ENCODE measurements around the gene AMOTL1. TPM values are rescaled to one million over a fixed set of nuclear protein-coding genes. Genes with fewer than 3 reads are reported as not detected.

AMOTL1 gene
- total and polyA plus RNA-seq, 12 donors = 3.0 to 26.7 (median 19.5) TPM

DNA sequence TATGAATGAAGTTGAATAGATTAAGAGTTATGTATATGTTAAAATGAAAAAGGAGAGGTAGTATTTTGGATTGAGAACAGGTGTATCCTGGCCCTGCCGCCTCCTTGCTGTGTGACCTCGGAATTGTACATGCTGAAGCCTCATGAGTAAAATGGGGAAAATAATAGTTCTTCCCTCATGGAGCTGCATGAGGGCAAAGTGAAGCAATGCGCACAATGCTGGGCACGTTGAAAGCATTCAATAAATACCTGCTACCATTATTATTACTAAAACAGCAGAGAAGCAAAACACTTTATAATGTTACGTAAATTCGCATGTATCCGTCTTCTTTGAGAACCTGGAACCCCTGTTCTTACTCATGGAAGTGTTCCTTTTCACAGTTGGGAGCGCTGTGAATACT lies 5.7 kb downstream of the AMOTL1 start:
- no peaks in the 10 kb centered on the region for H3K27me3 ChIP-seq
- no peaks in the 10 kb centered on the region for H3K9me3 ChIP-seq (replicated peaks in 1 of 3)
- DNase-seq = no peak
- TF ChIP-seq POLR2A (IDR thresholded peaks at IDR 0.05) = no peak
- TF ChIP-seq, protein P1, sequence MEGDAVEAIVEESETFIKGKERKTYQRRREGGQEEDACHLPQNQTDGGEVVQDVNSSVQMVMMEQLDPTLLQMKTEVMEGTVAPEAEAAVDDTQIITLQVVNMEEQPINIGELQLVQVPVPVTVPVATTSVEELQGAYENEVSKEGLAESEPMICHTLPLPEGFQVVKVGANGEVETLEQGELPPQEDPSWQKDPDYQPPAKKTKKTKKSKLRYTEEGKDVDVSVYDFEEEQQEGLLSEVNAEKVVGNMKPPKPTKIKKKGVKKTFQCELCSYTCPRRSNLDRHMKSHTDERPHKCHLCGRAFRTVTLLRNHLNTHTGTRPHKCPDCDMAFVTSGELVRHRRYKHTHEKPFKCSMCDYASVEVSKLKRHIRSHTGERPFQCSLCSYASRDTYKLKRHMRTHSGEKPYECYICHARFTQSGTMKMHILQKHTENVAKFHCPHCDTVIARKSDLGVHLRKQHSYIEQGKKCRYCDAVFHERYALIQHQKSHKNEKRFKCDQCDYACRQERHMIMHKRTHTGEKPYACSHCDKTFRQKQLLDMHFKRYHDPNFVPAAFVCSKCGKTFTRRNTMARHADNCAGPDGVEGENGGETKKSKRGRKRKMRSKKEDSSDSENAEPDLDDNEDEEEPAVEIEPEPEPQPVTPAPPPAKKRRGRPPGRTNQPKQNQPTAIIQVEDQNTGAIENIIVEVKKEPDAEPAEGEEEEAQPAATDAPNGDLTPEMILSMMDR (IDR thresholded peaks at IDR 0.05) = no peak
- H3K36me3 ChIP-seq (replicated peaks in 1 of 2) = no peaks in the 10 kb centered on the region
- no peak overlapping the region for H3K4me3 ChIP-seq
- WGBS, 4 donors = 89 to 96% (median 94%) methylated on average over 8 of the region's 8 CpGs
- intact Hi-C loops (cut with DNase I) = no loop called here
- no peak overlapping the region for H3K27ac ChIP-seq
- H3K4me1 ChIP-seq (replicated peaks in 1 of 2) = peaks cover 0 to 27% of the 10 kb centered on the region in 2 donors

DNA sequence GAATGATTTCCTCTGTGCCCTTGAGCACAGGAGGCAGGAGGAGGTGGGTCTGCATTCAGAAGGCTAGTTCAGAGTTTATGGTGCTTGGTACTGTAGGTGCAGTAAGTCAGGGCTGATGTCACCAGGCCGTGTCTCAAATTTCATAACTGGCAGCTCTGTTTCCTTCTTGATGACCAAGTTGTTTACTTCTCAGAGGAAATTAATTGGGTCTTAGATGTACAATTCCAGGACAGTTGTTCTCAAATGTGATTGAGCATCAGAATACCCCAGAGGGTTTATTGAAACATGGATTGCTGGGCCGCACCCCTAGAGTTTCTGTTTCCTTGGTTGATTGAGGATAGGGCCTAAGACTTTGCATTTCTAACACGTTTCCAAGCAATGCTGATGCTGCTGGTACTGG lies 6.2 kb downstream of the AMOTL1 start:
- WGBS, 4 donors = 71 to 87% (median 81%) methylated on average over 3 of the region's 3 CpGs
- DNase-seq = no peak
- peaks cover 0 to 23% of the 10 kb centered on the region in 2 donors for H3K4me1 ChIP-seq (replicated peaks in 1 of 2)
- no peak overlapping the region for H3K4me3 ChIP-seq
- H3K27ac ChIP-seq = no peak overlapping the region
- intact Hi-C loops (cut with DNase I) = no loop called here
- TF ChIP-seq, protein P1 (IDR thresholded peaks at IDR 0.05) = no peak
- no peak for TF ChIP-seq POLR2A (IDR thresholded peaks at IDR 0.05)
- H3K27me3 ChIP-seq = no peaks in the 10 kb centered on the region
- no peaks in the 10 kb centered on the region for H3K36me3 ChIP-seq (replicated peaks in 1 of 2)
- H3K9me3 ChIP-seq (replicated peaks in 1 of 3) = no peaks in the 10 kb centered on the region

DNA sequence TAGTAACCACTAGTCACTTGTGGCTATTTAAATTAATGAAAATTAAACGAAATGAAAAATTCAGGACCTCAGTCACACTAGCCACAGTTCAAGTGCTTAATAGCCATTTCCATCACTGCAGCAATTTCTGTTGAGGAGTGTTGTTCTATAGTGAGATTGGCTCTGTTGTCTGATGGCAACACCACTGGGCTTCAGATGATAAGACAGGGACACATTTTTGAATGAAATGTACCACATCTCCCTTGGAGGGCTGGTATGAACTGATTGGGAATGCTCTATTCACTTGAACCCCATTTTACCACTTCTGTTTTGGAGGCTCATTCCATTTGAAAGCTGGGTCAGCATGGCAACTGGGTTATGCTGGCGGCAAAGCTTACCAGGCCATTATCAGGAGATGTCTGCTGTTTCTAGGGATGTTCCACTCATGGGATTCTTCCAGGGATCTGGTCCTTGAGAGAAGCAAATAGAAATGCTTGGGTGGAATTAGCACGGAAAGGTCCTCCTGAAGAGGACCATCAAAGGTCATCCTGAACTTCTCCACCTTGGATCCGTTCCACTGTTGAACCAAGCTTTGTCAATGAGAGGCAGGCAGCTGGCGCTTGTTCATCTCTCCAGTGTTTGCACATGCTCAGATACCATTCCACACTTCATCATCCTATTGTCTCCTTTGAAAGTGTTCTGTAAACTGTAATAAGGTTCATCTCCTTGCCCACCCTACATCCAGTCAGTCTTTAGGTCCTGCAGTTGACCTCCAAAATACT lies 7.6 kb downstream of the AMOTL1 start:
- no peak for DNase-seq
- Histone ChIP-seq H3K4me3 (no peak overlapping the region), H3K9me3 (replicated peaks in 1 of 3) (no peaks in the 10 kb centered on the region), H3K4me1 (replicated peaks in 1 of 2) (peaks cover 0 to 25% of the 10 kb centered on the region in 2 donors), H3K27me3 (no peaks in the 10 kb centered on the region), H3K27ac (peak overlapping the region in 1 of 5 donors; percentile 37), H3K36me3 (replicated peaks in 1 of 2) (no peaks in the 10 kb centered on the region)
- TF ChIP-seq POLR2A (IDR thresholded peaks at IDR 0.05) = no peak
- TF ChIP-seq, protein P1 (IDR thresholded peaks at IDR 0.05) = no peak
- WGBS, 4 donors = 85 to 87% (median 86%) methylated on average over 5 of the region's 5 CpGs
- intact Hi-C loops (cut with DNase I) = no loop called here

DNA sequence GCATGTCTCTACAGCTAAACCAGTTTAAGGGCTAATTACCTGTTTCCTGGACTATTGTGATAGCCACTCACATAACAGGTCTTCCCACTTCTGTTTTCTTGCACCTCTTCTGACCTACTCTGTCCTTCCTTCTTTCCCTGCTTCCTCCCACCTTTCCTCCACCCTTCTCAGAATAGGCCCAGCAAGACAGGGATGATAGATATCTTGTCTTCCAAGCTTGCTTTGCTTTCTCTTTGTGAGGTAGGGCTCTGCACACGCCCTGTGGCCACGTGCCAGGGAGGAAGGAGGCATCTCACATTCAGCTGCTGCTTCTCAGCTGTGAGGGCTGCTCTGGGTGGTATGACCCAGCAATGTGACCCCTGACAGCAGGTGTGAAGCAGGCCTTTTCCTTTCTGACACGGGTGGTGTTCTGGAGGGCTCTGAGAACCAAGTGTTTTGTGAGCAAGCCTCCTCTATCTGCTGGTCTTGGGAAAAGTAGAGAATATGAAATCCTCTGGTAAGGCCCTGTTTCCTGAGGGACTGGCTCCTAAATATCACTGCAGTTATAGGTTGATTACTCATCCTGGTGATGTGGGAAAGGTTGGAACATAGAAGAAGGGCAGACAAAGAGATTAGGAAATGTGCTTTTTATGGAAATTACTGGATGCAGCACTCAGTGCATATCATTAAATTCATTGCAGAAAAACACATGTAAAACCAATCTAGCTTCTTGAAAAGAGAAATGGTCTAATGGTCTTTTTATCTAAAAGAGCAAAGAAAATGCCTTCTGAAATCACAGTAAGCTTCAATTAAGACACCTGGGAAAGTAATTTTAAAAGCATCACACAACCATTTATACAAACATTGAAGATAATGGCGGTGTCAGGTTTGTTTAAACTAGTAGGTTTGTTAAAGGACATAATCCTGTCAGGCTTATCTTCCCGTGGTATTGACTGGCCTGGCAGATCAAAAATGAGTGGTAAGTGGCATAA lies 8.5 kb downstream of the AMOTL1 start:
- no peak overlapping the region for H3K4me3 ChIP-seq
- peak overlapping the region in 2 of 5 donors; percentile 22 to 37 for H3K27ac ChIP-seq
- TF ChIP-seq, protein P1 (IDR thresholded peaks at IDR 0.05) = no peak
- TF ChIP-seq POLR2A (IDR thresholded peaks at IDR 0.05) = no peak
- no peaks in the 10 kb centered on the region for H3K36me3 ChIP-seq (replicated peaks in 1 of 2)
- WGBS, 4 donors = 42 to 51% (median 45%) methylated on average over 5 of the region's 5 CpGs
- peak in 2 of 7 donors; percentile 14 to 30 for DNase-seq
- H3K27me3 ChIP-seq = no peaks in the 10 kb centered on the region
- intact Hi-C loops (cut with DNase I) = no loop called here
- H3K9me3 ChIP-seq (replicated peaks in 1 of 3) = no peaks in the 10 kb centered on the region
- peaks cover 0 to 30% of the 10 kb centered on the region in 2 donors for H3K4me1 ChIP-seq (replicated peaks in 1 of 2)

All from adrenal gland (tissue), 12 donors.